HCT116 (cell line): ENCODE results near the gene SOX9.

ENCODE experiments used
- CTCF ChIP-seq, 3 experiments: fragments of 200-600 bp in 1 of 3; sonication (generic) in 1 of 3; IDR thresholded peaks in 2 of 3; conservative IDR thresholded peaks in 1 of 3; 2 replicates each; pipeline ENCODE4 v1.5.1; 2012 to 2017; ENCODE audit warnings: low read depth in 2 of 3, low read length in 2 of 3, antibody characterized with exemption in 1 of 3, borderline replicate concordance in 1 of 3, control low read depth in 1 of 3, mild to moderate bottlenecking in 1 of 3, mixed read lengths in 1 of 3, mixed run types in 1 of 3, moderate library complexity in 1 of 3; ENCODE audit not compliant: insufficient read depth in 1 of 3
- EZH2 ChIP-seq: fragments of 200-600 bp; sonication (generic); IDR thresholded peaks from 2 replicates; pipeline ENCODE4 v1.6.1; 2017; ENCODE audit warnings: antibody characterized with exemption, mixed run types
- POLR2A ChIP-seq: IDR thresholded peaks from 2 replicates; pipeline ENCODE4 v1.7.0; 2011; ENCODE audit warnings: borderline replicate concordance; ENCODE audit not compliant: insufficient read depth, insufficient read length; ENCODE audit errors: extremely low read depth
- POLR2AphosphoS5 ChIP-seq: IDR thresholded peaks from 2 replicates; pipeline ENCODE4 v1.6.1; 2011; ENCODE audit warnings: mild to moderate bottlenecking, low read depth, low read length, moderate library complexity
- REST ChIP-seq: IDR thresholded peaks from 2 replicates; pipeline ENCODE4 v1.6.1; 2012; ENCODE audit warnings: low read depth
- YY1 ChIP-seq: IDR thresholded peaks from 2 replicates; pipeline ENCODE4 v1.6.1; 2011; ENCODE audit warnings: low read length, low read depth, moderate library complexity, mild to moderate bottlenecking; ENCODE audit not compliant: insufficient replicate concordance; ENCODE audit errors: extremely low read depth

DNA sequence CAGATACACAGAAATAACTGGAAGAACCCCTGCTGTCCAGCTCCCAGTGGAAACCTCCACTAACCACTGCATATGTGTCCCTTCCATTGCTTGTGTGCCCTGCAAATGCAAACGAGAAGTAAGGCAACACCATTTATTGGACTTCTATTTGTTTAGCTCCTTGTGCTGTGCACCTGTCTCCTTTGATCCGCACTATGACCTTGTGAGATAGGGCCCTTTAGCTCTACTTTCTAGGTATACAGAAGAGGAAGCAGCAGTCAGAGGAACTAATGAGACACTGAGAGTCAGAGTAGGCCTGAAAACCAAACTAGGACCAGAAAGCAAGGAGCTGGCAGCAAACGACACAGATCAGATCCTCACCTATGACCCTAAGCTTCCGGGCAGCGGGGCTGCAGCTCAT is 22.4 kb downstream of the SOX9 start:
- TF ChIP-seq CTCF (IDR thresholded peaks at IDR 0.05 in 2 of 3, conservative IDR thresholded peaks at IDR 0.05 in 1 of 3; ENCODE audit: borderline replicate concordance in 1 of 3, insufficient read depth in 1 of 3, low read depth in 2 of 3, low read length in 2 of 3) (no peak), REST (no peak), POLR2A (no peak), EZH2 (no peak), YY1 (no peak), POLR2AphosphoS5 (no peak)
